ENCODE results near the gene P3H3. TPM values are rescaled to one million over a fixed set of nuclear protein-coding genes. Genes with fewer than 3 reads are reported as not detected.
A peak's percentile ranks its signal among the peaks of the same experiment; 100 is the strongest.

Gene P3H3
- total and polyA plus RNA-seq, 3 donors from 2014 or later, result 13.1 to 19.2 (median 18.8) TPM

DNA sequence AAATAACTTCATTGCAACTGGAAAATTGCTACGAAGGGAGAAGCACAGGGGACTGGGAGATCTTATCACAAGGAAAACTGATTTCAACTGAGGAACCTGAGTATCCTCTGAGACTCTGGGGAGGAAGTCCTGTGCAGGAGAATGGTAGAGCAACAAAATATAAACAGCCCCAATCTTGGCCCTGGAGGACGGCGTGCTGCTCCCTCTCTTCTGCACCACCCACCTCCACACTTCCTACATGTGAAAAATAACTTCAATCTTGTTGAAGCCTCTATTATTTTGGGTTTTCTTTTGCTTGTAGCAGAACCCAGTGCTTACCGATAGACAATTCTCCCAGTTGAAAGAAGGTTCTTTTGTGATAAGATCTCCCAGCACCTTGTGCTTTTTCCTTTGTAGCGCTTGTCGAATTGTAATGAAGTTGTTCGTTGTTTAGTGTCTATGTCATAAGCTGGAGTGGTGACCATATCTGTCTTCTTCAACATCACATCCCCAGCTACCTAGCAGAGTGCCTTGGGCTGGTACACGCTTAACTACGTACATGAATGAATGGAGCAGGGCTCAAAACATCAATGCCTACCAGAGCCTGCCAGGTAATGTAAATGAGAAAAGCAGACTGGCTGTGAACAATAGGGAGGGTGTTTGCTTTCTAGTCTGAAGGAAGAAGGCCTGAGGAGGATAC lies 41.7 kb upstream of the P3H3 start:
- H3K27ac ChIP-seq, result no peak overlapping the region
- no peaks in the 10 kb centered on the region for H3K27me3 ChIP-seq
- WGBS, 2 donors, result 81 to 88% methylated on average over 9 of the region's 9 CpGs
- no peak overlapping the region for H3K4me3 ChIP-seq
- H3K4me1 ChIP-seq, result peaks cover 15% of the 10 kb centered on the region
- intact Hi-C loops (cut with DNase I; ENCODE audit: low total_unique reads), result no loop called here
- DNase-seq, result no peak
- no peaks in the 10 kb centered on the region for H3K36me3 ChIP-seq (ENCODE audit: low read depth, missing control alignments)
- no peak for TF ChIP-seq CTCF (IDR thresholded peaks at IDR 0.05)
- no peak for TF ChIP-seq POLR2A (IDR thresholded peaks at IDR 0.05)
- H3K9me3 ChIP-seq, result no peaks in the 10 kb centered on the region

- 80 to 81% methylated on average over 5 of the region's 5 CpGs for WGBS, 2 donors
- Histone ChIP-seq H3K27ac (no peak overlapping the region), H3K27me3 (no peaks in the 10 kb centered on the region), H3K9me3 (no peaks in the 10 kb centered on the region), H3K36me3 (ENCODE audit: low read depth, missing control alignments) (no peaks in the 10 kb centered on the region), H3K4me1 (peaks cover 17% of the 10 kb centered on the region), H3K4me3 (no peak overlapping the region)
- intact Hi-C loops (cut with DNase I; ENCODE audit: low total_unique reads), result no loop called here
- TF ChIP-seq POLR2A (IDR thresholded peaks at IDR 0.05), result no peak
- TF ChIP-seq CTCF (IDR thresholded peaks at IDR 0.05), result no peak
- no peak for DNase-seq
These were observed 40.9 kb upstream of the P3H3 start for GRCh38 chr12:6787309-6787708.

- Histone ChIP-seq H3K4me1 (peaks cover 20% of the 10 kb centered on the region), H3K9me3 (no peaks in the 10 kb centered on the region), H3K4me3 (no peak within 1 kb of the TSS), H3K36me3 (ENCODE audit: low read depth, missing control alignments) (no peaks in the 10 kb centered on the region), H3K27me3 (no peaks in the 10 kb centered on the region), H3K27ac (peak within 1 kb of the TSS; percentile 44 to 67)
- peak; percentile 61 for DNase-seq
- intact Hi-C loops (cut with DNase I; ENCODE audit: low total_unique reads), result no loop called here
- WGBS, 2 donors, result 69 to 72% methylated on average over 13 to 18 of the region's 18 CpGs
- TF ChIP-seq POLR2A (IDR thresholded peaks at IDR 0.05) (no peak), CTCF (IDR thresholded peaks at IDR 0.05) (no peak)
These were observed 39.0 kb upstream of the P3H3 start, which contains the start of gene CD4 for GRCh38 chr12:6788972-6789924. Gene CD4, plus strand, starts transcription at chr12:6789528. Its CDS starts 10,611 bp downstream, at chr12:6800139.

DNA sequence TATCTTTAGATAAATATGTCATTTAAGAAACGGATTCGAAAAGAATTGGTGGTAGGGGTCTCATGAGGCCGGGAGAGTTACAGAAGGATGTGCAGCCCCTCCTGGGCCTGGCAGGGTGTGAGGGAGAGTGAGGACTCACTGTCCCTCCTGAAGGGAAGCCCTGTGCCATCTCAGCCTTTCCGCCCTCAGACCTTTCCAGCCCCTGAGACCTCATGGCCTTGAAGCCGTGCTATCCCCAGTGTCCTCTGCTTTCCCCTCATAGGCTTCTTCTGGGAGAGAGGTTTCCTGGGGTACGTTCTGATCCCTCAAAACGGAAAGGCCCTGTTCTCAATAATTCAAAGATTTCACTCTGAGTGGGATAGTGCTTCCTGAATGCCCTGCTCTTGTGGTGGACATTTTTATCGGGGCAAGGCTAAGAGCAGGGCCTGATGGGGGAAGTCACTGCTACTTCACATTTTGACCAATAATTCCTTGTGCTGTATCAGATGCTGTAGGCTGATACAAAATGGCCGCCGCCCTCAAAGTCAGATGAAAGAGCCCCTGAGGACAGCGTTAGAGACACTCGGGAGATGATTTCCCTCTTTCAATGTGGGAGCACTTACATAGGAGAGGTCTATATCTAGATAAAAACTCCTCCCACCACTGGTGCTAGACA lies 37.6 kb upstream of the P3H3 start:
- Histone ChIP-seq H3K9me3 (no peaks in the 10 kb centered on the region), H3K4me3 (no peak overlapping the region), H3K27ac (peak overlapping the region; percentile 44 to 67), H3K36me3 (ENCODE audit: low read depth, missing control alignments) (no peaks in the 10 kb centered on the region), H3K27me3 (no peaks in the 10 kb centered on the region), H3K4me1 (peaks cover 20% of the 10 kb centered on the region)
- no peak for TF ChIP-seq CTCF (IDR thresholded peaks at IDR 0.05)
- no peak for TF ChIP-seq POLR2A (IDR thresholded peaks at IDR 0.05)
- intact Hi-C loops (cut with DNase I; ENCODE audit: low total_unique reads), result no loop called here
- WGBS, 2 donors, result 60 to 69% methylated on average over 12 of the region's 12 CpGs
- no peak for DNase-seq

All from testis (tissue), 3 donors.